ENCODE measurements around the gene CYP26A1.

The CYP26A1 gene

DNA sequence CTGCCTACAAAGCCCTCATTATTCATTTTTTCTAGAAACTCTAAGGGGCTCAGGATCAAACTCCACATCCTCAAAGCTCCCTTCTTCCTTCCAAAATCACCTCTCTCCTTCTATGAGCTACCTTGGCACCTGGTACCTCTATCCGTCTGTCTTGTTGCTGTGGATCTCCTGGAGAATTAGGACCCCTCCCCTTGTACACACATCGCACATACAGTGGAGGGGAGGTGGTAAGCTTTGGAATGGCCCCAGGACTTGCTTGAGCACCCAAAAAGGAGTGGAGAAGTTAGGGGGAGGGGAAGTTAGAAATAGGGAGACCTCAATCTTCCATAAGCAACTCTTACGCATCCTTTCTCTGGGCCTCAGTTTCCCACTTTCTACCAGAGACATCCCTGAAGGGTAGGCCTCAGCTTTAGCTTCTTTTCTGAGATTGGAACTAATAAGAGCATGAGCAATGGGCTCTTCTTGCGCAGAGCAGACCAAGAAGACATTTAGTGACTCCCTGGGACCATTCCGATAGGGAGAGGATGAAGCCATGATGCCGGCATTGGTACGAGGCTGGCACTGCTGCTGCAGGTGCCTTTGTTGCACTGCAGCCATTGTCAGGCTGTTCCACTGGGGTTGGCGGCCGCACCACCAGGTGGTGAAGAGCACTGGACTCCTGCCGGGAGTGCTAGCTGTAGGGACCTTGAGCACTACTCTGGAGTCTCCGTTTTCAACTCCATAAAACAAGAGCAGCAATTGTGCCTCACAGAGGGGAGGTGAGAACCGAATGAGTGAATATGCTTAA is 8.6 kb upstream of the CYP26A1 start:
- no peak for DNase-seq (ENCODE audit: low read depth)

DNA sequence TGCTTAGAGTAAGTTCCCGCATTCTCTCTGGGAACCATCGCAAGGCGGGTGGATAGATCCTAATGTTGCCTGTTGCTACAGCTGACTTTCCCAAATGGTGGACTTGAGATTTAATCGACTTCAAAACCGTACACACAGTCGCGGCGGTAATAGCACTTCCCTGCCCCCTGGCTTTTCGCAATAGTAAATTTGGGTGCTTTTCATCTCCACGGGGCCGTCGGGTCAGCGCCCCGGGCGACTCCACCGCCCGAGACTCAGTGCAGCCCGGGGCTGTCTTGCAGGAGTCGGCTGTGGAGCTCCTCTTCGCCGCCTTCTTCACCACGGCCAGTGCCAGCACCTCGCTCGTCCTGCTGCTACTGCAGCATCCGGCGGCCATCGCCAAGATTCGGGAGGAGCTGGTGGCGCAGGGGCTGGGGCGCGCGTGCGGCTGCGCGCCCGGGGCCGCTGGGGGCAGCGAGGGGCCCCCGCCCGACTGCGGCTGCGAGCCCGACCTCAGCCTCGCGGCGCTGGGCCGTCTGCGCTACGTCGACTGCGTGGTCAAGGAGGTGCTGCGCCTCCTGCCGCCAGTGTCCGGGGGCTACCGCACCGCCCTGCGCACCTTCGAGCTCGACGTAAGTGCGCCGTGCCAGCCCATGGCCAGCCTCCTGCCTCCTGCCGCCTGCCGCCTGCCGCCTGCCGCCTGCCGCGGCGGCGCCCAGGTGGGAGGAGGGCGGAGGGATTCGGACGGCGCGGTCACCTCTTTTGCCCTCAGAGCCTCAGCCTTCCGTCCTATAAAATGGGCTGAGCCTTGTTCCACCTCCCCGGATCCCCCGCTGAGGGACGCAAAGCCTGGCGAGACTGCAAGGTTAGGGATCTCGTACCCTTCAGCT is 7.8 kb upstream of the CYP26A1 start:
- no peak for DNase-seq (ENCODE audit: low read depth)

GRCh38 chr10:93066544-93066913 is 7.2 kb upstream of the CYP26A1 start:
- DNase-seq (ENCODE audit: low read depth): no peak

GRCh38 chr10:93067443-93068365 is 6.0 kb upstream of the CYP26A1 start:
- no peak for DNase-seq (ENCODE audit: low read depth)

DNA sequence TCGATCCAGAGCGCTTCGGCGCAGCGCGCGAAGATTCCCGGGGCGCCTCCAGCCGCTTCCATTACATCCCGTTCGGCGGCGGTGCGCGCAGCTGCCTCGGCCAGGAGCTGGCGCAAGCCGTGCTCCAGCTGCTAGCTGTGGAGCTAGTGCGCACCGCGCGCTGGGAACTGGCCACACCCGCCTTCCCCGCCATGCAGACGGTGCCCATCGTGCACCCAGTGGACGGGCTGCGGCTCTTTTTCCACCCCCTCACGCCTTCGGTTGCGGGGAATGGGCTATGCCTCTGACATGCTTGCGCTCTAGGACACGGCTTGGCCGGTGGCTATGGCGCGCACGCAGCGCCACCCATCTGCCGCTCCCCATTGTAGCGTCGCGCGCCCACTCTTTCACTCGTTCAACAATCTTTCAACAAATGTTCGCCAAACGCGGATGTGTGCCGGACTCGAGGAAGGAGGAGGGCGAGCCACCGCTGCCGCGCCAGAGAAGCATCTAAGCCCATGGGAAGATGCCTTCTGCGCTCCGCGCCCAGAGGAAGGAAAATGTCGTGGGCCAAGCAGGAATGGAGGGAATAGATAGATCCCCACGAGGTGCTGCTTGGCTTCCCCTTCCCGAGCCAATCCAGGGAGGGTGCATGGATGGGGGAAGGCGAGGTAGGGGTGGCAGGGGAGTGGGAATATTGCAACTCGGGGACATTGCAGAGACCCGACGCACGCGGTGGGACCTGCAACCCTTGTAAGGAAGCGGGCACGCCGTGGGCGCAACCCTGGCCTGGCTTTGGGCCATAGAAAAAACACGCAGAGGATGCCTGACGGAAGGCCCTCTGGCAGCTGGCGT is 5.1 kb upstream of the CYP26A1 start:
- no peak for DNase-seq (ENCODE audit: low read depth)

- no peak for DNase-seq (ENCODE audit: low read depth)
Measured at GRCh38 chr10:93069245-93069561, 4.5 kb upstream of the CYP26A1 start.

DNA sequence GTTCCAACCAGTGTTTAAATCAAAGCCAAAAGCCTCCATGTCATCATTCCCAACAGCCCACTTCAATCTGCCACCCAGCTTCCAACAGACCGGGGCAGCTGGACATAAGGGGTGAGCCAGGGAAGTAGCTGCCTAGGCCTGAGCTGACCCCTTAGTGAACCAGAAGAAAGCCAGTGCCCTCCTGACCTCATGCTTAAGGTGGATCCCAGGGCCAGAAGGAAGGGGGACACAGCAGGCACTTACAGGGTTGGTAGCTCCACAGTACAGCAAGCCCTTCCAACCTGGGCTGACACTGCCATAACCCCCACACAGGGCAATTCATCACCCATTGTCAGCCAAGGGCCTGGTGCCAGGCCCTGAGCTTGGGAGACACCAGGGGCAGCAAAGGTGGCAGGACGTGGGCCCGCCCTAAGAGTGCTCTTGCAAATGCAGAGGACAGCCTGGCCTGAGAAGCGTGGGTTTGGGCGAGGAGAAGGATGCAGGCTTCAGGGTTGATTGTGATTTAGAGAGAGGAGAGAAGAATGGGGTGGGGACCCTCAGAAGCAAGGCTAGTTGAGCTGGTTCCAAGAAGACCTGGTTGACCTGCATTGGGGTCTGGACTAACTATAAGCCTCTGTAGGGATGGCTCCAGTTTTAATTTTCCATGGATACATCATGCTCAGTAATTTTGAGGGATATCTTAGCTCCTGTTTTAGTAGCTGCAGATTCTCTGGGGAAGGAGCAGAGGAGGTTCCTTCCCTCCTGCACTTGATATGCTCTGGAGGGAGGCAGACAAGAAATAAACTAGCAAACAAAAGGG is 3.1 kb upstream of the CYP26A1 start:
- no peak for DNase-seq (ENCODE audit: low read depth)

GRCh38 chr10:93071177-93071472 is 2.6 kb upstream of the CYP26A1 start:
- no peak for DNase-seq (ENCODE audit: low read depth)

DNA sequence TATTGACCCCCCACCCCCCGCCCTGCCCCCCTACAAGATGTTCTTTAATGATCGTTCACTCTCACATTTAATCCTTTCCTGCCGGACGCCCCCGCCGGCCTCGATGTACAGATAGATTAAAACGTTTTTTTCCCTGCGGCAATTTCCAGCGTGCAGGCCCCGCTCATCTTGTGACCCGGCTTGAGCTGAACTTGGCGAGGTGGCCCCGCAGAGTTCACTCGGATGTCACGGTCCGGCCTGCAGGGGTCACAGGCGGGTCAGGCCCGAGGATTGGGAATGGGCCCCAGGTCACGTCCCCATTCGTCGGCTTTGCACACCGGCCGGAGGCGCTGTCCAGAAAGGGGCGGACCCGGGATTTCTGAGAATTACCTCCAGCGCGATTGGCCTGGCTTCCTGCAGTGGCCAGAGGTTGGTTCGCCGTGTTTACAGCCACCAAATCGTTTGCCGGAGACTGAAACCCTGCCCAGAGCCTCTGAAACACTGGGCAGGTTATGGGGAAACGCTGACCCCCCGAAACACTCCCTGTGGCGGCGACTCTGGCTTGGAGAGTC is 1.9 kb upstream of the CYP26A1 start:
- DNase-seq (ENCODE audit: low read depth): no peak

DNA sequence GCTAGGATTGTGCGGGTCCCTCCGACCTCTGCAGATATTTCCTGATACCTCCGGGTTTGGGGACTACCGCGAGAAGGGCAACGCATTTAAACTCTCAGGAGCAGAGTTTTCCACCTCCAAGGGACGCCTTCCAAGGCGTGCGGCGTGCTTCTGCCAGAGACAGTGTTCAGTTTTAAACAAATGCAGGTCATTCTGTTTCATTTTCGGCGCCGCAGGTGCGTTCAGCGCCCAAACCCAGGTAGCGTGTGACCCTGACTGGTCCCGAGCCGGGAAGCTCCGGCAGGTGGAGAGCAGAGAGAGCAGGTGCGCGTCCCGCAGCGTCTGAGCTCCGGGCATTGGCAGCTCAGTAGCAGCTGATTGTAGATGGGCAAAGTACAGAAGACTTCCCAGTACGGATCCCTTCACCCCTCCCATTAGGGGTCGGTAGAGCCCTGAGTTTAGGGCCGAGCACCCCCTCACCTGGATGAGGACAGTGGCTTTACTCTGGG is 1.4 kb upstream of the CYP26A1 start:
- no peak for DNase-seq (ENCODE audit: low read depth)

- DNase-seq (ENCODE audit: low read depth): no peak
Measured at GRCh38 chr10:93072713-93073538, 767 bp upstream of the CYP26A1 start.

GRCh38 chr10:93074147-93074596 is 479 bp downstream of the CYP26A1 start:
- no peak for DNase-seq (ENCODE audit: low read depth)

- no peak for DNase-seq (ENCODE audit: low read depth)
Measured at GRCh38 chr10:93074597-93075368, 1.1 kb downstream of the CYP26A1 start.

DNA sequence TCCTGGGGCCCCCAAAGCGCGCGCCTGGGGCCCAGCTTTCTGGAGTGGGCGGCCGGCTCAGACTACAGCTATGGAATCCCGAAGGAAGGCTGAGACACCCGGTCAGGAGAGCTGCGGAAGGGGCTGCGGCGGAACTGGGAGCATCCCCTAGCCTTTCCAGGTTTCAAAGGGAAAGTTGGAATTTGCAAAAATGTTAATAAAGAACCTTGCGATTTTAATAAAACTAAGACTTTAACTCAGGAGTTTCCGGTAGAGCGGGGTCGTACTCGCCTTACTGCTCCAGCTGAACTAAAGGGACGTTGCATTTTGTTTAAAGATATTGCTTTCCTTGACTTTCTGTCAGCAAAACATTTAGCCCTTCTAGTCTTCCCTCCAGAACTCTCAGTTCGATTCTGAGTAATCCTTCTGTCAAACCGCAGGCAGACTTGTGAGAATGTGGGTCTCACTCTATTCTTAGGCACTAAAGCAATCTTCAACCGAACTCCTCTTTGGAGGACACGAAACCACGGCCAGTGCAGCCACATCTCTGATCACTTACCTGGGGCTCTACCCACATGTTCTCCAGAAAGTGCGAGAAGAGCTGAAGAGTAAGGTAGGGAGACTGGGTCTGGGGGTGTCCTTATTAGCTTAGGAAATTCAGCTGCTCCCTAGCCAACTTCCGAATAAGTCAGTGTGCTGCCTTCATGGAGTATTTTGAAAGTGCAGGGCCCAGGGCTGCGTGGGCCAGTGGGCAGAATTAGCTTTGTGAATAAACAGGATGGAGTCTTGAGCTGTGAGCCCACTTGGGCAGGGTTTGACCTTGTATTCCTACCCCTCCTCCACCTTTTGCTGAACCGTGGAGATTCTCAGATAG is 1.9 kb downstream of the CYP26A1 start:
- DNase-seq (ENCODE audit: low read depth): no peak

GRCh38 chr10:93076871-93077270 is 3.2 kb downstream of the CYP26A1 start:
- DNase-seq (ENCODE audit: low read depth): no peak

DNA sequence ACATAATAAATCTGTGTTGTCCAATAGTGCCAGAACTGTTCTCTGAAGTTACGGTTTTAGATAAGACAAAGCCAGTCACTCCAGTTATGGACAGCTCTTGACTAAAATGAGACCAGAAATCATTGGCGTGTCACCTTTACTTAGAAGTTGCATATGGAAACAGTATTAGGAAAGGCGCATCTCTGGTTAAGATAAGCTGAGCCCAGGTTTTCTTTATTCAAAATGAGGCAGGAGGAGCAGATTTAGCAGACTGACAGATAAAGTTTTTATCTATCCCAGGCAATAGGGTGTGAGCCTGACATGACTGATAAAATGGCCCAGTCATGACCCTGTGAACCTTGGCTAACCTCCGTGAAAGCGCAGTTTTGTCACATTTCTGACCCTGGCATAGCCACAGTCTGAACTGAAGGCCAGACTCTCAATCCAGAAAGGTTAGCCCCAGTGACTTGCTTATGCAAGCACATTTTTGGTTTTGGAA is 4.2 kb downstream of the CYP26A1 start:
- DNase-seq (ENCODE audit: low read depth): no peak

GRCh38 chr10:93079663-93080349 is 6.1 kb downstream of the CYP26A1 start:
- DNase-seq (ENCODE audit: low read depth): no peak
